Heart left ventricle (tissue), 13 donors: ENCODE data around the gene TMEM163.

Source experiments
- CTCF ChIP-seq, 12 donors: fragments of 200-600 bp; sonication (generic) in 4 of 12; IDR thresholded peaks; one replicate each; pipeline versions ENCODE4 v1.5.0 to v1.8.0; 2018 to 2022; ENCODE audit warnings: antibody characterized with exemption in 12 of 12, mild to moderate bottlenecking in 5 of 12
- POLR2A ChIP-seq, 2 donors: fragments of 450-650 bp; IDR thresholded peaks; one replicate each; pipeline ENCODE4 v1.6.1; 2017; ENCODE audit warnings: antibody characterized with exemption in 2 of 2, mild to moderate bottlenecking in 2 of 2, moderate library complexity in 2 of 2
- donor health status: ischemic (EF 13 %, LVEDD 7.1; RV severe dilation, severe dysfunction).
- donor health status: DM: no; HTN: yes; CAD: no.
- donor health status: DM: no; HTN: no; CAD: no.
- donor health status: ischemic (EF 25% LVEDD 6.9; RV normal size, moderate dysfunction).
- donor health status: ischemic (EF 25% LVEDD 5.7; RV mildly dilated, moderate dysfunction).
- donor health status: ischemic (EF 35%, LVEDD 5.7; RV mildly dilated, moderate dysfunction).
- donor health status: nonischemic (EF 11% LVEDD 7.7; RV severe dilation, severe dysfunction).
- donor health status: DM: yes; HTN: yes; CAD: no.
- donor health status: PGD.
- donor health status: ischemic (EF 29% LVEDD 5.4; RV normal size, mild dysfunction).
- donor health status: nonischemic (EF 23%, LVEDD 6.1; RV moderate dilation, normal function).

- TF ChIP-seq CTCF (IDR thresholded peaks at IDR 0.05) (no peak), POLR2A (IDR thresholded peaks at IDR 0.05) (no peak)
Observed at GRCh38 chr2:134505446-134505845, 213.4 kb downstream of the TMEM163 start.
